T47D (cell line): Measurements from ENCODE around the gene IKZF1.

Source experiments
- DNase-seq, 2 experiments: peaks; one replicate each; pipeline versions ENCODE4 v3.0.0 to v3.0.0-alpha.2; 2011 to 2012; ENCODE audit warnings: low read depth in 1 of 2, low spot score in 1 of 2
- JUND ChIP-seq: IDR thresholded peaks from 2 replicates; pipeline ENCODE4 v1.6.1; 2012; ENCODE audit warnings: low read depth
- in situ Hi-C: cut with HindIII; loops from 2 replicates; pipeline ENCODE4 v1.10.0; 2016; ENCODE audit warnings: low sequenced_read_pairs, low pct_unique_long_range_greater_than_20kb

The IKZF1 gene

DNA sequence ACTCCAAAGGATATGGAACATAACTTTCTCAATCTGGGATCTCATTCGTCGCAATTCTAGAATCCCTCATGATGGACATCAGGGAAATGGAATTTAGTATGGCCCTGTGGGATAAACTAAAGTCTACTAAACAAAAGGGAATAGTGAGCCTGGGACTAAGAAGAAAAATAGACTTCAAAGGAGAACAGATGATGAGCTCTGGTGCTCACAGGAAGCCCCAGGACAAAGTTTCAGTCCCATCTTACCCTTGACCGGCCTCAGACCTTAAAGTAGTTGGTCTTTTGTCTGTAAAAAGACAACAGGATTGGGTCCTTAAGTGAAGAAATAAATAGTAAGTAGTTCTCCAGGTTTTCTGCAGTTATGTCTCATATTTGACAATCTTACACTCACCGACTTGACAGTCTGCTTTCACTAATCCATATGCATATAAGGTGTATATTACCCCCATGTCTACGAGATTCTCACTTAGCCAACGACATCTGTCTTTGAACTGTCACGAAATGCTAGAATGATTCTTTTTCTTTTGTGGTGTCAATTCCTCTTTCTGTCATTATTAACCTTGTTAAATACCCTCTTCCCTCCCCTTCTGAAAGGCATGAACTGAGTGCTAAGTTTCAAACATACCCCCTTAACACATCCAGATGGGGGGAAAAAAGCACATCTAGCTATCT is 10.9 kb upstream of the IKZF1 start:
- no peak for TF ChIP-seq JUND
- in situ Hi-C loops: no loop called here
- DNase-seq: no peak

DNA sequence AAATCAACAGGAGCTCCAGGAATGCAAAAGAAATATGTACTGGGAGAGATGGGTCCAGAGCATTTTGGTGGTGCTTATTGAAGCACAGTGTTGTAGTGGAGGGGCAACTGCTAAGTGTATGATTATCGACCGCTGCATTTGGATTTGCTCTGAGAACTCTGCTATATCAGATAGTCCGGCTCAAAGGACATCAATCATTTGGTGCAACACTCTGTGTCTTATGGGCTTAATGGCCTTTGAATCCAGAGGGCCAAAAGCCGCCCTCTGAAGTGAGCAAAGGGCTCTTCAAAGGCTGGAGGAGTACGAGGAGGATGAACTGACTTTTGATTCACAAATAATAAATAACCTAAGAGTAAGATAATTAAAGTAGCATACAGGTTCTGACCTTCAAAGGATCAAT is 9.4 kb upstream of the IKZF1 start:
- in situ Hi-C loops: no loop called here
- DNase-seq: no peak
- no peak for TF ChIP-seq JUND

GRCh38 chr7:50296799-50297198 is 7.7 kb upstream of the IKZF1 start:
- DNase-seq: no peak
- no peak for TF ChIP-seq JUND
- in situ Hi-C loops: no loop called here

GRCh38 chr7:50298811-50299562 is 5.5 kb upstream of the IKZF1 start:
- no peak for DNase-seq
- in situ Hi-C loops: no loop called here
- TF ChIP-seq JUND: no peak

GRCh38 chr7:50300336-50300735 is 4.2 kb upstream of the IKZF1 start:
- no peak for DNase-seq
- in situ Hi-C loops: no loop called here
- TF ChIP-seq JUND: no peak

DNA sequence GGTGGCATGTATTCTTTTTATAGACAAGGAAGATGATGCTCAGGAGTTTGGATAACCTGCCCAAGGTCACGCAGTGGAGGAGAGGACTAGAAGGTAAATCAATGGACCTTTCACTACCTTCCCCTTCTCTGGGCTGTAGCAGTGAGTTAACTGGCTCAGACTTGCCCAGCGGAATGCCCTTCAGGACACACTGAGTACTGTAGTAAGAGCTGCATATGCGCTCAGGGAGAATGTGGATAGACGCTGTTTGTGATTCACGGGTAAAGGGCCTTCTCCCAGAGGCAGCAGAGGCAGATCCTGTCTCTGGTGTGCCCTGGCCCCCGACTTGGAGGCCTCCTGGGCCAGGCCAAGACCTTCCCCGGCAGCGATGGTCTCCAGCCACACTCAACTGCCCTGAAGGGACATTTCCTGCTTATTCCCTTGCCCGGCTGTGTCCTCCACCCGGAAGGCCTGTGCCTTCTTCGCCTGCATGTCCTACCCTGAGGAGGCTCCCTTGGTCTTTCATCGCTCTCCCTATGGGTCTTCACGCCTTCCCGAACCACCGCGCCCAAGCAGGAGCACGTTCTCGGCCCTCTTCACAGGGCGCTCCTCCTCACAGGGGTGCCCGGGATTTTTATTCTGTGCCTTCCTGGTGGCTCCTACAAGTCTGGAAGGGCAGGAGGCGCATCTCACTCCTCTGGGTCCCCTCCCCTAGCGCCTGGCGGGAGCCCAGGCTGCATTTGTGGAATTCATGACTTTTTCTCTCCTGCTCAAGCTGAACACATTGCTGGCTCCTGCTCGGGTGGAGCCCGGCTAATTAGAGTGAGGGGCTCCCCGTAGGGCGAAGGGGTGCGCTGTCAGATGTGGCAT is 1.8 kb upstream of the IKZF1 start:
- no peak for DNase-seq
- in situ Hi-C loops: no loop called here
- no peak for TF ChIP-seq JUND

DNA sequence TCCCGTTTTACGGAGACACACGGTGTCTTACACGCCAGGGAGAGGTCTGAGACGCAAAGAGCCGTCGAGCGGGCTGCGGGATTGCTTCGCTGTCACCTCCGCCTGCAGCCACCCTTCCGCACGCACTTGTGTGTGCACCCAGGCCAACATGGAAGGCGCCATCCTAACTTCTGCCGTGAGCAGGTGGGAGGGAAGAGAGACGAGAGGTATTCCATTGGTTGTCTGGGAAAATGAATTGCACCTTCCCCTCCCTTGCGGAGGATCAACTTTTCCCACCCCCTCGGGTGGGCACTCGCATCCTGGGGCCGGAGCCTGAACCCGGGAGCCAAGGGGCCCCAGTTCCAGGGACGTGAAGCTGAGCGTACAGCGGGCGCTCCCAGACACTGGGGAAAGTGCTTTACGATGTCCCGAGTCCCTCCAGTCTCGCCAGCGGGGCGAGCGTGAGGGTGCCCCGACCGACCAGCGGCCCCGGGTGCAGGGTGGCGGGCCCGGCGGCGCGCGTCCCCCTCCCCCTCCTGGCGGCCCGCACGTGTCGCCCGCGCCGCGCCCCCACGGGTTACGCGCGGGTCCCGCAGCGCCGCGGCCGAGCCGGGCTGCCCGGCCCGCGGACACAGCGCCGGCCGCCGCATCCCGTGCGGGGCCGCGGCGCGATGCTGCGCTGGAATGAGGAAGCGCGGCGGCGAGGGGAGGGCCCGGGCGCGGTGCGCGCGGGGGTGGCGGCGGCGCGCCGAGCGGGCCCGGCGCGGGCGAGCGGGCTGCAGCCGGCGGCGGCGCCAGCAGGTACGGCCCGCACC is 984 bp upstream of the IKZF1 start:
- in situ Hi-C loops: no loop called here
- DNase-seq: no peak
- TF ChIP-seq JUND: no peak

DNA sequence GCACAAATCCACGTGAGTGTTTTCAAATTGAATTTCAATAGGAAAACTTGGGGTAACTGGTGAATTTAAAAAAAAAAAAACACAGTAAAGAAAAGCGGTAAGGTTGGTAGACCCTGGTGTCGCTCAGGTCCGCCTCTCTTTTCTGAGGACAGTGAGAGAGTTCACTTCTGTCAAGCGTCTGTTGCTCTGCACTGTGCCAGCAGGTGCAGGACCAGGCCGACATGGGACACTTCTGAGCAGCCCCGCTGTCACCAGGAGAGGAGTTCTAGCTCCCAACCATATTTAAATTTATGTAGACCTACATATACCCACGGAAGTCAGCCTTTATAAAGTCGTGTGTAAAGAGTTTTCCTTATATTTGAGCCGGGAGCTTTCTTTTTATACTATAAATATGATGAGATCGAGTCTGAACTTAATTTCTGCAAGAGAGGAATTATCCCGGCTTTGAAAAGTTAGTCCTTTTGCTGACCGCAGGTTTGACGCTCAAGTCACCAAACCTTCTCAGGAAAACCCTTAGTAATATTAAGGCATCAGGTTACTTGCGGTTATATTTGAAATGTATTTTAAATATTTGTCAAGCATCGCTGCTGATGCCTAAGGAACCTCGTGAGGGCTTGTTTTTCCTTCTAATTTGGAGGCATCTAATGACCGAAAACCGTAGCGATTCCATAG is 531 bp downstream of the IKZF1 start:
- no peak for TF ChIP-seq JUND

GRCh38 chr7:50305583-50306493 is 1.3 kb downstream of the IKZF1 start:
- no peak for TF ChIP-seq JUND
- in situ Hi-C loops: no loop called here
- no peak for DNase-seq

More for the DNA sequence above, 531 bp downstream of the IKZF1 start:
- in situ Hi-C loops: no loop called here
- no peak for DNase-seq

DNA sequence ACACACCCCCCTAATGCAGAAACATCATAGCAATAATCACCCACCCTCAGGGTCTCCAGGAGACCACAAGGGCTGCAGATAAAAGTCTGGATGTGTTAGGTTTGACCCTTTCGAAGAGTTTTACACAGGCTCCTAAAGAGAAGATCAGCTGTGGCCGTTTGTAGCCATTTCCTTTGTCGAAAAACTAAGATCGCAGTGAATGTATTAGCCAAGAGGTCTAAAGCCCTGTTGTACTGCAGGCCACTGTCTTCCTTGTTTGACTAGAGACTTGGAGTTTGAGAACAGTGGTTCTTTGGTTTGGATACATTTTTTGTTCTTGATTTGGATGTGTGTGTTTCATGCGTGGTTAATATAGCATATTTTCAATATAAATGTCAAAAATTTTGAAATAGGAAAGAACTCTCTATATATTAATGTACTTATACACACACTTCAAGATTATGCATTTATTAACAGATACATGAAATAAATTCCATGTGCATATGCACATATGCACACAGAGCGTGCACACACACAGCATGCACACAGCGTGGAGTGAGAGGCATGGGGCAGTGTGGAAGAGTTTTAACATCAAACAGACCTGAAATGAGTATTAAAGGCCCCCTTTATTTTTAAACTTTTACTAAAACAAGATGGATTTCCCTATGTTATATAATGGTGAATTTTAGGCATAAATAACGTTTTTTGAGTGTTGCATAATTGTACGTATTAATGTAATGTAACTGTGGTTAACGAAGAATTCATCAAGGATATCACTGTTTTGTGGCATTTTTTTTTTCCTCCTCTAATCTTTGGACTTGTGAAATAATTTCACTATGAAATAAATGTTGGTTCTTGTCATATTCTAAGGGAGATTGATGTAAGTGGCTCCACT is 2.2 kb downstream of the IKZF1 start:
- in situ Hi-C loops: no loop called here
- DNase-seq: no peak
- no peak for TF ChIP-seq JUND
